ENCODE measurements around the gene SART1. TPM values are rescaled to one million over a fixed set of nuclear protein-coding genes. Genes with fewer than 3 reads are reported as not detected.
A peak's percentile ranks its signal among the peaks of the same experiment; 100 is the strongest.

The SART1 gene
- total and polyA plus RNA-seq, 10 of the 15 experiments (the other 5 are each of a cell fraction or from before 2014, with no cell fraction given), result 6.2 to 60.5 (median 37.4) TPM

DNA sequence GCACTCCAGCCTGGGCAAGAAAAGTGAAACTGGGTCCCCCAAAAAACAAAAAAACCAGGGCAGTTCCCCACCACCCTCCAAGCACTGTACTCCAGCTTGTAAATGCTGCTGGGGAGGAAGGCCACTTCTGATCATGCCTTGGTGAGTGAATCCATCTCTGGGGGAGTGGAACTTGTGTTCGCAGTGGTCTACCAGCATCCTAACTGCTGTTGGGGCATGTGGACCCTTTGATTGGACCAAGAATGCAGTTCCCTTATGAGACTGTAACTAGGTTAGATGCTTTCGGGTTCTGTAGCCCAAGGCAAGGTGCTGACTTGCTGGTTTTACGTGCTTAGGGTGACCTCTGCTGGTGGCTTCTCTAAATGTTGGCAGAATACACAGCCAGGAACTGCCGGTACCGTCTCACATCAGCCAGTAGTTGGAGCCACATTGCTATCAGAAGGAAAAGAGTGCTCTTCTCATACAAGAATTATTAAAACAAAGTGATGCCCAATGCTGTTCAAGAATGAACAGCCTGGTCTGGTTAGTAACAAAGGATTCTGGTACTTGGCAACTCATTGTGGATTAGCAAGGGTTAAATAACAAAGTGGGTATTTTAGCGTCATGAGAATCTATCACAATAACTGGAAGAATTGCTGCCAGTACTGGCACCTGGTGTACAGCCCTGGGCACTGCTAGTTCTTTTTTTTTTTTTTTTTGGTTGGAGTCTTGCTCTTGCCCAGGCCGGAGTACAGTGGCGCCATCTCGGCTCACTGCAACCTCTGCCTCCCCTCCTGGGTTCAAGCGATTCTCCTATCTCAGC is 27.5 kb downstream of the SART1 start (continued):
- TF ChIP-seq, protein P1, sequence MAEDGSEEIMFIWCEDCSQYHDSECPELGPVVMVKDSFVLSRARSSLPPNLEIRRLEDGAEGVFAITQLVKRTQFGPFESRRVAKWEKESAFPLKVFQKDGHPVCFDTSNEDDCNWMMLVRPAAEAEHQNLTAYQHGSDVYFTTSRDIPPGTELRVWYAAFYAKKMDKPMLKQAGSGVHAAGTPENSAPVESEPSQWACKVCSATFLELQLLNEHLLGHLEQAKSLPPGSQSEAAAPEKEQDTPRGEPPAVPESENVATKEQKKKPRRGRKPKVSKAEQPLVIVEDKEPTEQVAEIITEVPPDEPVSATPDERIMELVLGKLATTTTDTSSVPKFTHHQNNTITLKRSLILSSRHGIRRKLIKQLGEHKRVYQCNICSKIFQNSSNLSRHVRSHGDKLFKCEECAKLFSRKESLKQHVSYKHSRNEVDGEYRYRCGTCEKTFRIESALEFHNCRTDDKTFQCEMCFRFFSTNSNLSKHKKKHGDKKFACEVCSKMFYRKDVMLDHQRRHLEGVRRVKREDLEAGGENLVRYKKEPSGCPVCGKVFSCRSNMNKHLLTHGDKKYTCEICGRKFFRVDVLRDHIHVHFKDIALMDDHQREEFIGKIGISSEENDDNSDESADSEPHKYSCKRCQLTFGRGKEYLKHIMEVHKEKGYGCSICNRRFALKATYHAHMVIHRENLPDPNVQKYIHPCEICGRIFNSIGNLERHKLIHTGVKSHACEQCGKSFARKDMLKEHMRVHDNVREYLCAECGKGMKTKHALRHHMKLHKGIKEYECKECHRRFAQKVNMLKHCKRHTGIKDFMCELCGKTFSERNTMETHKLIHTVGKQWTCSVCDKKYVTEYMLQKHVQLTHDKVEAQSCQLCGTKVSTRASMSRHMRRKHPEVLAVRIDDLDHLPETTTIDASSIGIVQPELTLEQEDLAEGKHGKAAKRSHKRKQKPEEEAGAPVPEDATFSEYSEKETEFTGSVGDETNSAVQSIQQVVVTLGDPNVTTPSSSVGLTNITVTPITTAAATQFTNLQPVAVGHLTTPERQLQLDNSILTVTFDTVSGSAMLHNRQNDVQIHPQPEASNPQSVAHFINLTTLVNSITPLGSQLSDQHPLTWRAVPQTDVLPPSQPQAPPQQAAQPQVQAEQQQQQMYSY (CRISPR knock-in tag; IDR thresholded peaks at IDR 0.05), result no peak
- no peak for TF ChIP-seq PML (IDR thresholded peaks at IDR 0.05; ENCODE audit: low read length)
- peak; percentile 52; the same call in 1 of the 2 replicates for TF ChIP-seq MEF2A (IDR thresholded peaks at IDR 0.05; ENCODE audit: insufficient read depth, low read depth, low read length)
- TF ChIP-seq TBL1XR1 (IDR thresholded peaks at IDR 0.05; ENCODE audit: low read depth, low read length), result 0 out of 2 replicates have a peak, but pooled peaks have one; percentile 34

DNA sequence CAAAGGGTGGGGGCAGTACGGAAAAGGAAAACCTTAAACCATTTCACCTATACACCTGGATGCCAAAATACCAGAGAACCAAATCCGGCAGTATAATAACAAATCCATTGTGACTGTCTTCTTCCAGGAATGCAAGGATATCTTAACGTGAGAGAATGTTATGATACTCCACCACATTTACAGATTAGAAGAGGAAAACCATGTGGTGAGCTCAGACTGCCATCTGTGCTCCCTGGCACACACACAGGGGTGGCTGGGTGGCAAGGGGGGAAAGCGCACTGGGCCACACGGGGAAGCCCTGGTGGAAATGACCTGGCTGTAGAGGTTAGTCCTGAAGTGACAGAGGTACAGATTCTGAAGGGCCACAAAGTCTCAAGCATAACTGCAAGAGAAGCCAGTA is 30.5 kb downstream of the SART1 start:
- RAD21 ChIA-PET (ENCODE audit: unreplicated experiment), result interaction anchor here (0.9 to 1.2 kb wide), 2 partner anchors 104 to 107 kb away, joined by 4 read pairs; partner anchors contain the start of gene FIBP
- FAIRE-seq (no peak), DNase-seq (ENCODE audit: low read depth, low spot score) (no peak), ATAC-seq (no peak)
- Histone ChIP-seq H3K4me3 (no peak overlapping the region), H3K27me3 (replicated peaks in 1 of 2; ENCODE audit: control insufficient read depth in 2 of 2, insufficient read depth in 2 of 2, low read length in 1 of 2) (no peaks in the 10 kb centered on the region), H3K4me2 (ENCODE audit: control insufficient read depth, insufficient read depth) (no peak overlapping the region), H4K20me1 (ENCODE audit: control insufficient read depth, insufficient read depth) (no peaks in the 10 kb centered on the region), H3K36me3 (ENCODE audit: control insufficient read depth in 2 of 2, insufficient read depth in 2 of 2, low read length in 1 of 2) (peaks cover 0 to 8% of the 10 kb centered on the region in 2 experiments; a peak in 1 of 4 replicates), H3K9ac (ENCODE audit: control insufficient read depth, insufficient read depth, low read length) (no peak overlapping the region), H3K27ac (ENCODE audit: control insufficient read depth, insufficient read depth) (no peak overlapping the region), H3K4me1 (ENCODE audit: control insufficient read depth, insufficient read depth, low read length) (no peaks in the 10 kb centered on the region), H3K9me3 (replicated peaks; ENCODE audit: control insufficient read depth, insufficient read depth, low read length) (no peaks in the 10 kb centered on the region), H3K79me2 (ENCODE audit: control insufficient read depth, insufficient read depth, low read length) (no peaks in the 10 kb centered on the region), H2AFZ (ENCODE audit: control insufficient read depth, low read depth, low read length) (no peak overlapping the region)
- no TSS peak for BruUV-seq (replicated peaks)
- 88% methylated on average over 5 of the region's 5 CpGs for WGBS (ENCODE audit: insufficient coverage, insufficient replicate concordance, low lambda C conversion rate, missing lambda C conversion rate)
- no peak for TF ChIP-seq TCF12 (IDR thresholded peaks at IDR 0.05; ENCODE audit: low read depth, low read length)
- no peak for TF ChIP-seq SREBF2 (IDR thresholded peaks at IDR 0.05; ENCODE audit: low read length)
- no peak for TF ChIP-seq JUND (IDR thresholded peaks at IDR 0.05; ENCODE audit: low read depth, low read length)
- TF ChIP-seq FOS (IDR thresholded peaks at IDR 0.05; ENCODE audit: borderline replicate concordance, extremely low read depth, insufficient read length), result no peak
- TF ChIP-seq, protein P2, sequence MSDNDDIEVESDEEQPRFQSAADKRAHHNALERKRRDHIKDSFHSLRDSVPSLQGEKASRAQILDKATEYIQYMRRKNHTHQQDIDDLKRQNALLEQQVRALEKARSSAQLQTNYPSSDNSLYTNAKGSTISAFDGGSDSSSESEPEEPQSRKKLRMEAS (IDR thresholded peaks at IDR 0.05; ENCODE audit: low read depth, low read length), result no peak
- SMC1A ChIA-PET (ENCODE audit: uncharacterized antibody, unreplicated experiment), result interaction anchor here (1.3 to 2.5 kb wide), 3 partner anchors 108 to 173 kb away, joined by 3 to 8 read pairs (median 3); no protein-coding TSS in a partner anchor
- CTCF ChIA-PET, result interaction anchor here (1.0 to 7.9 kb wide), 7 partner anchors 17 to 280 kb away, joined by 3 to 167 read pairs (median 6); partner anchors contain the start of genes CCDC85B, FIBP and KAT5
- intact Hi-C loops (cut with micrococcal nuclease; ENCODE audit: unreplicated experiment) (no loop called here), in situ Hi-C loops (cut with MboI) (no loop called here)
- POLR2A ChIA-PET, result interaction anchor here (0.5 to 1.2 kb wide), 2 partner anchors 103 to 344 kb away, joined by 3 to 5 read pairs; partner anchors contain the start of gene FIBP

Measured in GM12878 (cell line).